GM18520 (cell line): ENCODE results near the gene FBXL13.
"Not testable (repeated sequence)": the region's sequence is repeated elsewhere in the genome, so short reads cannot be mapped to it uniquely, and the experiment has no call there.

ENCODE experiments used
- ATAC-seq: cut with Tn5 transposase; IDR thresholded peaks from one replicate; pipeline ENCODE4 v1.9.1; 2021; ENCODE audit not compliant: unreplicated experiment

FBXL13 gene

DNA sequence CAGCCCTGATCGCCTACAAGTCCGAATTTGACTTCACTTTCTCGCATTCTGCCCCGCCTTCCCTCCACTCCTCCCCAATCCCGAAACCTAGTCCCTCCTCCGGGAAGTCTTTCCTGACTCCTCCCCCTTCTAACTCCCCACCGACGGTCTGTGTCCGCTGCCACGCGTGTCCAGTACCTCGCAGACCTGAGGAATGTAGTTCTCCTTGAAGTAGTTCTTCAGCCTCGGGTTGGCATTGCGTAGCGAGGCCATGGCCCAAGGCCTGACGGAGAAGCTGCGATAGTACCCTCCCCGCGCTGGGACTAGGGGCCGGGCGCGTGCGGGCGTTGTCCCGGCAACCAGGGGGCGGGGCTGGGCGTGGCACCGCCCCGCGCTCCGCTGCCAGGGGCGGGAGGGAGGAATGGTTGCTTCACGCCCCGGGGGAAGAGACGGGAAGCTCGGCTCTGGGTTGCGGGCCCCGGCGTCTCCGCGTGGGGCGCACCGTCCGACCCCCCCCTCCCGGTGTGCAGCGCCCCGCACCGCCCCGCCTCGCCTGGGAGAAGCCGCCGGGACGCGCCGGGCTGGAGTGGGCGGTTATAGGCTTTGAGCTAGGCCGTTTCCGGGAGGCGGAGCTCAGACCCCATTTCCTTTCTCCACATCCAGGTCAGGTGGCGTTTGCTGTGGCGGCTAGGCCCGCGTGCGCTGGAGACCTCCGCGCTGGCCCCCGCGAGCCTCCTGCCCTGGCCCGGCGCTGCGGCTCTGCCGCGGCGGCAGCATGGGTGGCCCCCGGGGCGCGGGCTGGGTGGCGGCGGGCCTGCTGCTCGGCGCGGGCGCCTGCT lies at the start of gene FBXL13, which contains the start of gene ARMC10:
Gene FBXL13, minus strand, starts transcription at position 278 of the 818 bp plus-strand sequence.
Gene ARMC10, plus strand, starts transcription at position 622 of the 818 bp plus-strand sequence. Its CDS starts 133 bp downstream, at position 755.
- peak; percentile 81 for ATAC-seq

DNA sequence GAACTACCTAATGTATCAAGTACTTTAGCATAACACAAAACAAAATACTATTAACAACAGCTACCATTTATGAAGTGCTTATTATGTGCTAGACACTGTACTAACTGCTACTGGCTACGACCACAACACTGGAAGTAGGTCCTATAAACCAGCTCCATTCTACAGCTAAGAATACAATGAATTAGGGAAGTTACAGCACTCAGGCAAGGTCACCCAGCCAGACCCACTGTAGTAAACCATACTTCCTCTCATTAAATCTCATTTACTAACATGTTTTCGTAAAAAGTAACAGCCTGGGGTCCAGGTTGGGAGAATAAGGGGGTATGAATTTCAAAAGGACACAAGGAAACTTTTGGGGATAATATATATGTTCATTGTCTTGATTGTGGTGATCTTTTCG lies 48.9 kb upstream of the FBXL13 start:
- ATAC-seq = no peak

DNA sequence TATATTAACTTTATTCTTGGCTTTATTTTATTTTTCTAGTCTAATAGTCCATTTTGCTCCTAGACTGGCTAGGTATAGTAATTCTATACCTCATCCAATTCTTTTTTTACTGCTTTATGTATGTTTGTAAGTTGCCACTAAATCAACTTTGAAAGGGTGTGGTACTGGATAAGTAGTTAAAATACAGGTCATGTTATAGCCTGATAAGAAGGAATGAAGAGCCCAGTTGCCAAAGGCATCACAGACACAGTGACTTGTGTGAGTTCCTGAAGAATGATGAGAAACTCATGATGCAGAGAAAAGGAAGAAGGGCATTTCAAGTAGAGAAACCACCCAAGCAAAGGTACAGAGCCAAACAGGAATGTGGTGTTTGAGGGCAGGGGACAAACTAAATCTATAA lies 47.0 kb upstream of the FBXL13 start:
- no peak for ATAC-seq

DNA sequence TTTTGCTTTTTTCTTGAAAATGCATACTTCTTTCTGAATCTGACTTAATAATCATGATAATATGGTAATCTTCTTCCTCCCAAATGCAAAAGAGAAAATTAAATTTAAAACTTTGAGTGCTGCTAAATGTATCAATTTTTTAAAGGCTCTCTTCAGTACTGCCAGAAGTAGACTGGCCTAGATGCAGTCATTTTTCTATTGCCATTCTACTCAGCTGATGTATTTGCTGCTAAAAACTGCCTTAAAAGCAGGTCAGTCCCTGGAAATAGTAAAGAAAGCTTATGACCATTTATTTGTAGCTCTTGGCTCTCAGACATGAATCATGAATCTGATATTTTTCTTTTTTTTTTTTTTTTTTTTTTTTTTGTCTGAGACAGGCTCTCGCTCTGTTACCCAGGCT lies 45.8 kb upstream of the FBXL13 start:
- ATAC-seq = no peak

DNA sequence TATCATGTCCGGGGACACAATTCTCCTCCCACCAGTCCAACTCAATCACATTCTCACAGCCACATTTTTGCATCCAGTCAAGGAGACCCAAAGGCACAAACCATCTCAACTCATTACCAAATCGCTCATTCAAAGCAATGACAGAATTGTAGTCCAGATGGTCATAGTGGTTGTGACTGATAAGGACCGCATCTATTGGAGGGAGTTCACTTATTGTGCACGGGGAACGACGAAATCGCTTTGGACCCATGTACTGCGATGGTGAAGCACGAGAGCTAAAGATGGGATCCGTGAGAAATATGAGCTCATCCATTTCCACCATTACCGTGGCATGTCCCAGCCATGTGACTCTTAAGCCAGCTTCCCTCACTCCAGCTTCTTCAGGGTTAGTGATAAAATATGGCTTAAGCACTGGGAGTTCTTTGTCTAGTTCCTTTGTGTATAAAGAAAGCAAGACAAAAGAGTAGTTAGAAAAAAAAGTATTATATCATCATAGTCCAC lies 45.2 kb upstream of the FBXL13 start:
- no peak for ATAC-seq

DNA sequence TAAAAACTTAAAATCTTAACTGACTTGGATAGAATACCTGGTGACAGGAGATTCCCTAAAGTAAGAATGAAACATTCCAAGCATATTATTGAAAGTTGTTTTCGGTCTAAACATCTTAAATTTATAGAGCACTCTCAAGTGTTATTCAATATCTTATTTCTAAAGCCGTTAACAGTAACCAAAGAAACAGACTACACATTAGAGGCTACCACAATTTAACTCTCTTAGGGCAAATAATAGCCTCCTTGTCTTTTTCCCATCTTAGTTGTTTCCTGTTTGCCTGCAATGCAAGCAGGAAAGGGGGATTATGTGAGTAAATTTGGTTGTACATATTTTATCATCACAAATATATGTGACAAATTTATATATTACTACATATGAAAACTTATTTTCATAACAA lies 42.9 kb upstream of the FBXL13 start:
- no peak for ATAC-seq

DNA sequence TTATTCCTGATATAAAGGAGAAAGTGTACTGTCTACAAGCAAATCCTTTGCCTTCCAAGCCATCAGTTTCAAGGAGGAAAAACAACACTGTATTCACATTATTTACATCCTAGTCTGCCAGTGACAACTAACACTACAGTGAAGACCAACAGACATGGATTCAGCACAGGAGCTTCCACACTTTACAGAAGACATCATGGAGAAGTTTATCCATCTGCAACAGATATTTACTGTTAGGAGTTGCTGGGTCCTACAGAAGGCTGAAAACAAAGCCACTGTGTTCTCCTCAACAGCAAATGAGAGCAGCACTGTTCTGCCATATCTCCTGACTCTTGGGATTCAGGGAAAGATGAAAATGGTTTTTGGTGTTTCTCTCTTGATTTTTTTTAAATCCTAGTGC lies 42.4 kb upstream of the FBXL13 start:
- no peak for ATAC-seq

DNA sequence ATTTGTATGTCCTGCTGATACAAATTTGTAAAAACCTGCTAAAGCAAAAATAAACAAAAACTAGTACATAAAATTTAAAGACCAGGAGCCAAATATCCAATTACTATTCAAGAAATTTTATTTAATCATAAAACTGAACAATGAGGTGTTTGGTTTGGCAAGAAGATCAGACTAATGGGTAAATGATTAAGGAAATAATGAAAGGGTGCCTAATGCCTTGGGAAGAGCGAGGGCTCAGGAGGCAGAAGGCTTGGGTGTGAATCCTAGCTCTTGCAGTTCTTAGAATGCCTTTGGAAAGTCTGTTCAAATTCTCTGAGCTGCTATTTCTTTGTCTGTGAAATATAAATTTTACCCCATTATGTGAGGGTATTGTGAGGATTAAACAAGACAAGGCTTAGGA lies 41.9 kb upstream of the FBXL13 start:
- no peak for ATAC-seq

DNA sequence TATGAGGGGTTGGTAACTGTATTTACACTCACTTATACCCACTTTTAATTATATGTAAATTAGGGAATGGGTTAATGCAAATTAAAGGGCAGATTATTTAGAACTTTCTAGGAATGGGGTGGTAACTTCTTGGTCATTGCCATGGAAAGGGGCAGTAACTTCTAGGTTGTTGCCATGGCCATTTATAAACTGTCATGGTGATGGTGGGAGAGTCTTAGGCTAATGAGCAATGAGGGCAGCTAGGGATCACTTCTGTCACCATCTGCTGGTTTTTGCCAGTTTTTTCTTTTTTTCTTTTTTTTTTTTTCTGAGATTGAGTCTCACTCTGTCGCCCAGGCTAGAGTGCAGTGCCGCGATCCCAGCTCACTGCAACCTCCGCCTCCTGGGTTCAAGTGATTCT lies 41.2 kb upstream of the FBXL13 start:
- ATAC-seq = no peak

DNA sequence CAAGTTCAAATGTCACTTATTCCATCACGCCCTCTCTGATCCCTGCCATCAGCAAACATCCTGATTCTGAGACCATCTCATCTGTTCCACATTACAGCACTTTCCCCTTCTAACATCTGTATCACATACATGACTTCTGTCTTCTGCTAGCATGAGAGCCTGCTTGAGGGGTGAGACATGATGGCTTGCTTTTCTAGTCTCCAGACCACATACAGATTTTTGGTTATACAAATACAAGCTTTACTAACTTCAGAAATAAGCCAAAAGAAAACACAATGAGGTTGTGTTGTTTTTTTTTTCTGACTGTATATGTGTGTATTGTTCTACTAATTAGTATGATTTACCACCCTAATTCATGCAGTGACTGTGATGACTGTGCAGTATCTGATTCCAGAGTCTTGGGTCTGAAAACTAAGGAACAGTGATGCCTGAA lies 40.0 kb upstream of the FBXL13 start:
- no peak for ATAC-seq

DNA sequence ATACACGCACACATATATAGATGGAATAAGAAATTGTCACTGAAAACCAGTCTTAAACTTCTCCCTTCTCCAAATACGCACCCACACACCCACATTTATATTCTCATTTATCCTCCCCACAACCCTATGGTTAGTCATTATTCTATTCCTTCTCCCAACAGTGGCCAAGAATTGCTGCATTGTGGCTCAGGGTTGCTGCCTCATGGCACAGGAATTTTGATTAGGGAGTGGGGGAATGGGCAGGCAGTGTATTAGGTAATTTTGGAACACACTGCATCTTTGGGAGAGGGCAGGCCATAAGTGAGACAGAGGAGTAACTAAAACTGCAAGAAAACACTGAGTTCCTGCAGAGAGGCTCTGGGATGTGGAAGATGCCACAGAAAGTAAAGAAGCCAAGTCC lies 38.6 kb upstream of the FBXL13 start:
- no peak for ATAC-seq

DNA sequence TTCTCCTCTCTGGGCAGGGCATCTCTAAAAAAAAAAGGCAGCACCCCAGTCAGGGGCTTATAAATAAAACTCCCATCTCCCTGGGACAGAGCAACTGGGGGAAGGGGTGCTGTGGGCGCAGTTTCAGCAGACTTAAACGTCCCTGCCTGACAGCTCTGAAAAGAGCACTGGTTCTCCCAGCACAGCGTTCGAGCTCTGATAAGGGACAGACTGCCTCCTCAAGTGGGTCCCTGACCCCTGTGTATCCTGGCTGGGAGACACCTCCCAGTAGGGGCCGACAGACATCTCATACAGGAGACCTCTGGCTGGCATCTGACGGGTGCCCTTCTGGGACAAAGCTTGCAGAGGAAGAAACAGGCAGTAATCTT lies 32.1 kb upstream of the FBXL13 start:
- ATAC-seq = not testable (repeated sequence)

DNA sequence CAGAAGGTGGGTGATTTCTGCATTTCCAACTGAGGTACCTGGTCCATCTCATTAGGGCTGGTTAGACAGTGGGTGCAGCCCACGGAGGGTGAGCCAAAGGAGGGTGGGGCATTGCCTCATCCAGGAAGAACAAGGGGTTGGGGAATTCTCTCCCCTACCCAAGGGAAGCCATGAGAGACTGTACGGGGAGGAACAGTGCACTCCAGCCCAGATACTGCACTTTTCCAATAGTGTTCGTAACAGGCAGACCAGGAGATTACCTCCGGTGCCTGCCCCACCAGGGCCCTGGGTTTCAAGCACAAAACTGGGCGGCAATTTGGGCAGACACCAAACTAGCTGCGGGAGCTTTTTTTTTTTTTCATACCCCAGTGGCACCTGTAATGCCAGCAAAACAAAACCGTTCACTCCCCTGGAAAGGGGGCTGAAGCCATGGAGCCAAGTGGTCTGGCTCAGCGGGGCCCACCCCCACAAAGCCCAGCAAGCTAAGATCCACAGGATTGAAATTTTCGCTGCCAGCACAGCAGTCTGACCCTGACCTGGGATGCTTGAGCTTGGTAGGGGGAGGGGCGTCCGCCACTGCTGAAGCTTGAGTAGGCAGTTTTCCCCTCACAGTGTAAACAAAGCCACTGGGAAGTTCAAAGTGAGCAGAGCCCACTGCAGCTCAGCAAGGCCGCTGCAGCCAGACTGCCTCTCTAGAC lies 31.6 kb upstream of the FBXL13 start:
- ATAC-seq = no peak

DNA sequence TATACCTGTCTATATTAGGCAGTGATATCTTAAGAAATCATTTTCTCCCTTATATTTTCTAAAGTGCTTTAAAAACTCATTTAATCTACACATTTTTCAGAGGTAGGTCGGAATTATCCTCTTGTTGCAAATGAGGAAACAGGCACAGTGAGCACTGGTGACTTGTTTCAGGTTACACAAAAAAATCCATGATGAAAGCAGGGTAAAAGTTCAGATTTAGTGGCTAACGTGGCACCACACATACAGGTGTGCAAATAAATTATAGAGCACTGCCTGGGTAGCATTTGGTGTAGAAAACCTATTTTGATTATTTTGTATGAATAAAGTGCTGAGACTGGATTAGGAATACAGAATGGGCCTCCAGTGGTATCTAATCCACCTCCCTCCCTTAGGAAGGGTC lies 26.9 kb upstream of the FBXL13 start:
- no peak for ATAC-seq

DNA sequence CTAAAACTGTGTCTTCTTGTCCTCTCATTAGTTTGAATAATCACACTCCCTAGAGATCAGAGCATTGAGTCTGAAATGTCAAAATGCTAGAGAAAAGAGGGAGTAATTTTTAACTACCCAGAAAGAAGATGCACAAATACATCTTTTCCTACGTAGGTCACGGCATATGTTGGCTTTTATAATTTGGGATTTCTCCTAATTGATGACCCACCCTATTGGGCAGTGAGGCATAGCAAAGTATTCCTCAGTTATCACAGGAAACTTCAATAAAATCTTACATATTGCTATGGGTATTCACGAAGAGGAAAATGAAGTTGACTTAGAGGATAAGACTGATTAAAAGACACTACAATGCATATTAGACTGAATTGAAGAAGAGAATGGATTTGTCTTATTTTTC lies 25.8 kb upstream of the FBXL13 start:
- no peak for ATAC-seq

DNA sequence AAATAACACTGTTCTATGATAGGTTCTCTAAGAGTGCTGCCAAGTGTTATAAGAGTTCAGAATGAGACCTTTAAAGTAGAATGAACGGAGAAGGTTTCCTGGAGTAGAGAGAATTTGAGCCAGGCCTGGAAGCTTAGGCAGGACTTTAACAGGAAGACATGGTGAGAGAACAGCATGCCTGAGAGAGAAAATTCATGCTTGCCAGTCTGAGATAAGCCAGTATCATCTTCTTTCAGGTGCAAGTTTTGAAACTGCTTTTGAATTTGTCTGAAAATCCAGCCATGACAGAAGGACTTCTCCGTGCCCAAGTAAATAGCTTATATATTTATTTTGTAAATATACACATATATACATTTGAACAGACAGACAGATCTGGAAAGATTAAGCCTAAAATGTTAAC lies 22.4 kb upstream of the FBXL13 start:
- no peak for ATAC-seq

DNA sequence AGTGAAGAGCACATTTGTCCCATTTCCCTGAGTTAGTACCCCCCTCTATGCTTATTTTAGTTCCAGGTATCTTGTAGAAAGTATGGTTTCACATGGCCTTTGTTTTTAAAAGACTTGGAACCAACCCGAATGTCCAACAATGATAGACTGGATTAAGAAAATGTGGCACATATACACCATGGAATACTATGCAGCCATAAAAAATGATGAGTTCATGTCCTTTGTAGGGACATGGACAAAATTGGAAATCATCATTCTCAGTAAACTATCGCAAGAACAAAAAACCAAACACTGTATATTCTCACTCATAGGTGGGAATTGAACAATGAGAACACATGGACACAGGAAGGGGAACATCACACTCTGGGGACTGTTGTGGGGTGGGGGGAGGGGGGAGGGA lies 21.0 kb upstream of the FBXL13 start:
- ATAC-seq = not testable (repeated sequence)

DNA sequence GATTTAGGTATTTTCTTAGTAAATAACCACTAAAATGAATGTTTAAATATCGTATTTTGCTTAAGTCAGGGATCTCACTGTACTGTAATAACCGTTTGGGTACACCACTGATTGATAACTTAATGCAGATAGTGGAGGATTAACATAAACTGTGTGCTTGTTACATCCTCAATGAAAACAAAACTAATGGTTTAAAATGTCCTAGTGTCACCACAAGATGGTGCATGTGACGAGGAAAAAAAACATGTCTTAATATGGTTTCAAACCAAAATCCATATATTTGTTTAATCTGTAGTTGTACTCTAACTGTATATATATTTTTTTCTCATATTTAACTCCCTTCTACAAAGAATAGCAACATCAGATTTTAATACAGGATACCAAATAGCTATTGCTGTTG lies 19.5 kb upstream of the FBXL13 start:
- ATAC-seq = no peak

DNA sequence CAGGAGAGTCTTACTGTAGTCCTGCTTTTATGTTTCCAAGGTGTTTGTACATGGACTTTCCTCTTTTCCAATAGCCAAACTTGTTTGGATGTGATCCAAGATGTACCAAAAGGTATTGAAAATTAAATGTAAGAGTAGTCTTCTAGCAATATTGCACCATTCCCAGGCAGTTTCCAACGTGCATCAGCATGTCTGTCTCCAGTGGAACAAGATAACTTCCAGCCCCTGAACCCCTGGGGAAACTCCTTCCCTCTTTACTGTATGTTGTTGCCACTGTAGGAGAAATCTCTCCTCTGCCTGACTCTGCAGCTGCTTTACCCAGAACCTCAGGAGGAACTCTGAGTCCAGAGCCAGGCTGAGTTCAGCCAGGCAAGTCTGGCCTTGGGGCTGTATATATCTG lies 18.8 kb upstream of the FBXL13 start:
- no peak for ATAC-seq

DNA sequence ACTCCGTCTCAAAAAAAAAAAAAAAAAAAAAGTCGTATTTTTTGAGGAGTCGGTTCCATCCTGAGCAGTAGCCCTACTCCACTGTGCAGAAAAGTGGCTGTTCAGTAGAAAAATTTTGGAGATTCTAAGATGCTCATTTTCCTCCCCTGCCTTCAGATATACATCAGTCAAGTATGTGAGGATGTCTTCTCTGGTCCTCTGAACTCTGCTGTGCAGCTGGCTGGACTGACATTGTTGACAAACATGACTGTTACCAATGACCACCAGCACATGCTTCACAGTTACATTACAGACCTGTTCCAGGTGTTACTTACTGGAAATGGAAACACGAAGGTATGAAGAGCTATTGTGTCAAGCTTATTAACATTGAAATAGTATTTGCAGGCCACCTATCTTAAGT lies 17.7 kb upstream of the FBXL13 start:
- not testable (repeated sequence) for ATAC-seq

DNA sequence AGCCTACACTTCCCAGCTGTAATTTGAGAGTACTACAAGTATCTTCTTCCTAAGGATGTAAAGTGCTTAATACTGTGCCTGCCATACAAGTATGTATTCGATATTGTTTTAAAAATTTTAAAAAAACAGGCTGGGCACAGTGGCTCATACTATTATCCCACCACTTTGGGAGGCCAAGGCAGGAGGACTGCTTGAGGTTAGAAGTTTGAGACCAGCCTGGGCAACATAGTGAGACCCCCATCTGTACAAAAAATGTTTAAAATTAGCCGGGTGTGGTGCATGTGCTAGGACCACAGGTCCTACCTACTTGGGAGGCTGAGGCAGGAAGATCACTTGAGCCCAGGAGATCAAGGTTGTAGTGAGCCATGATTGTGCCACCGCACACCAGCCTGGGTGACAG lies 8.6 kb upstream of the FBXL13 start:
- ATAC-seq = no peak

DNA sequence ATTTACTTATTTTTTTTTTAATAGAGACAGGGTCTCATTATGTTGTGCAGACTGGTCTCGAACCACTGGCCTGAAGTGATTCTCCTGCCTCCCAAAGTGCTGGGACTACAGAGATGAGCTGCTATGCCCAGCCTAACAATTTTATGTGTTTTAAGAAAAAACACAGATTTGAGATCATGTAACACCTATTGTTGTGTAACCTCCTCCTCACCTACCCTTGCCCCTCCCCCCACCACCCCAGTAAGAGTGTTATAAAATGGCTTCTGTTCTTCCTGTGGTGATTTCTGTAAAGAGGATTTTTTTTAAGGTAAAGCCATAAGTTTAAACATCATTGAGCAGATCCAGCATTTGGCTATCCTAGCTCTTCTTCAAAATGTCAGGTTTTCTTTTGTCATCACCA lies 7.9 kb upstream of the FBXL13 start:
- no peak for ATAC-seq
